HepG2 (cell line): ENCODE measurements around the gene GPATCH2. TPM values are rescaled to one million over a fixed set of nuclear protein-coding genes. Genes with fewer than 3 reads are reported as not detected.
"Not testable (repeated sequence)": the region's sequence is repeated elsewhere in the genome, so short reads cannot be mapped to it uniquely, and the experiment has no call there.

Experiments used
- ATAC-seq: fragments of 200-7000 bp; cut with Tn5 transposase; 3 replicates; pipeline ENCODE4 v1.9.1; 2020; ENCODE audit warnings: mild to moderate bottlenecking, moderate library complexity
- BruUV-seq: library from RNA; stranded (reverse); fragments of 400-500 nt; replicated peaks from 2 replicates; lab custom pipeline; 2021; lab: Mats Ljungman, UMichigan
- CTCF ChIA-PET: fragments of 300-600 bp; formaldehyde crosslinking; extraction: SDS; loops from one replicate; lab custom pipeline; 2021; ENCODE audit warnings: low total read pairs, inconsistent platforms, low intra/inter-chr PET ratio; lab: Yijun Ruan, JAX
- POLR2A ChIA-PET: fragments of 350-600 bp; sonication (Branson Sonifier 250); formaldehyde crosslinking; loops from one replicate; lab custom pipeline; 2020; ENCODE audit warnings: antibody characterized with exemption, inconsistent platforms; lab: Yijun Ruan, JAX
- DNase-seq: peaks from one replicate; pipeline ENCODE4 v3.0.0-alpha.2; 2015; ENCODE audit warnings: low spot score
- FAIRE-seq: peaks from 3 replicates; lab custom pipeline; 2011; peaks lifted over from hg19 to GRCh38; lab: Jason Lieb, UNC
- H2AFZ ChIP-seq: one replicate; pipeline ENCODE4 v1.6.1; 2011; ENCODE audit warnings: low read length, inconsistent platforms
- H3K27ac ChIP-seq: fragments of 300-600 bp; 3 replicates; pipeline ENCODE4 v1.8.0; 2011; ENCODE audit warnings: mixed run types, mild to moderate bottlenecking, mixed read lengths, low read length, inconsistent platforms; ENCODE audit not compliant: insufficient read depth; ENCODE audit errors: extremely low read length
- H3K27me3 ChIP-seq, 2 experiments: fragments of 200-600 bp in 1 of 2; 2 replicates in 1 of 2; 3 replicates in 1 of 2; pipeline versions ENCODE4 v1.6.0 to v1.8.0; 2011; ENCODE audit warnings: low read length in 2 of 2, mild to moderate bottlenecking in 2 of 2, moderate library complexity in 2 of 2, inconsistent platforms in 1 of 2; ENCODE audit not compliant: insufficient read depth in 2 of 2, control insufficient read depth in 1 of 2
- H3K36me3 ChIP-seq, 2 experiments: fragments of 200-600 bp in 1 of 2; replicated peaks in 1 of 2; 2 replicates in 1 of 2; 3 replicates in 1 of 2; pipeline versions ENCODE4 v1.5.1 to v1.8.0; 2011; ENCODE audit warnings: low read length in 2 of 2, inconsistent platforms in 1 of 2; ENCODE audit not compliant: insufficient read depth in 2 of 2, control insufficient read depth in 1 of 2
- H3K4me1 ChIP-seq: 2 replicates; pipeline ENCODE4 v1.5.1; 2012; ENCODE audit warnings: low read length, inconsistent platforms; ENCODE audit not compliant: insufficient read depth
- H3K4me2 ChIP-seq: 2 replicates; pipeline ENCODE4 v1.6.0; 2011; ENCODE audit warnings: low read depth, low read length, inconsistent platforms
- H3K4me3 ChIP-seq, 3 experiments: fragments of 200-600 bp in 1 of 3; sonication (generic), shearing (Covaris generic) in 1 of 3; replicated peaks in 1 of 3; 2 replicates each; pipeline ENCODE4 v1.5.1; 2011 to 2016; ENCODE audit warnings: low read length in 3 of 3, inconsistent platforms in 2 of 3, low read depth in 2 of 3, mild to moderate bottlenecking in 2 of 3, control low read depth in 1 of 3, mixed read lengths in 1 of 3; ENCODE audit not compliant: insufficient read depth in 1 of 3
- H3K79me2 ChIP-seq: one replicate; pipeline ENCODE4 v1.6.1; 2011; ENCODE audit warnings: low read length, inconsistent platforms; ENCODE audit not compliant: insufficient read depth
- H3K9ac ChIP-seq: 2 replicates; pipeline ENCODE4 v1.6.0; 2011; ENCODE audit warnings: mild to moderate bottlenecking, low read depth, low read length, inconsistent platforms; ENCODE audit not compliant: insufficient read depth
- H3K9me3 ChIP-seq: 2 replicates; pipeline ENCODE4 v1.5.1; 2012; ENCODE audit warnings: mild to moderate bottlenecking, low read length
- H4K20me1 ChIP-seq: 2 replicates; pipeline ENCODE4 v1.6.0; 2011; ENCODE audit warnings: inconsistent platforms, mild to moderate bottlenecking, low read length, moderate library complexity; ENCODE audit not compliant: insufficient read depth
- ARNT ChIP-seq: fragments of 450-650 bp; IDR thresholded peaks from 2 replicates; pipeline ENCODE4 v1.6.1; 2017
- HNF4G ChIP-seq, 2 experiments: sonication (generic) in 1 of 2; formaldehyde crosslinking in 1 of 2; IDR thresholded peaks; 2 replicates each; pipeline versions ENCODE4 v1.4.0 to v1.6.1; 2011 to 2020; ENCODE audit warnings: borderline replicate concordance in 2 of 2, low read depth in 2 of 2, mild to moderate bottlenecking in 2 of 2, low read length in 1 of 2, missing genetic modification reagents in 1 of 2, moderate library complexity in 1 of 2
- SIN3A ChIP-seq: IDR thresholded peaks from 2 replicates; pipeline ENCODE4 v1.6.1; 2011; ENCODE audit warnings: low read depth, mild to moderate bottlenecking, control low read depth, low read length, borderline replicate concordance
- SP5 ChIP-seq: IDR thresholded peaks from 2 replicates; pipeline ENCODE4 v1.6.1; 2016; ENCODE audit warnings: low read depth, borderline replicate concordance
- ZNF674 ChIP-seq: sonication (generic); formaldehyde crosslinking; IDR thresholded peaks from 2 replicates; pipeline ENCODE4 v1.5.0; 2020; ENCODE audit warnings: low read depth, mild to moderate bottlenecking, missing genetic modification reagents
- WGBS: methylation state at CpG from one replicate; pipeline ENCODE4 v1.1.6; 2017; ENCODE audit warnings: low lambda C conversion rate; 5-methylcytosine and 5-hydroxymethylcytosine counted together
- in situ Hi-C: cut with HindIII; loops from 2 replicates; pipeline ENCODE4 v1.10.0; 2017; ENCODE audit warnings: low pct_unique_long_range_greater_than_20kb; ENCODE audit not compliant: extremely low pct_ligation_motif_present
- intact Hi-C: fragments of 100-400 bp; cut with micrococcal nuclease; formaldehyde crosslinking; loops from one replicate; pipeline ENCODE4 v1.10.0; 2022; ENCODE audit not compliant: unreplicated experiment
- polyA plus RNA-seq, 8 experiments: library from polyadenylated mRNA; depleted of rRNA in 3 of 8; stranded (reverse) in 7 of 8; unstranded in 1 of 8; fragments of >200 nt; fragmentation: Illumina TruSeq in 4 of 8; extraction: Trizol in 4 of 8; gene quantifications; 2 replicates each; pipeline versions ENCODE4 v1.2.1 to v1.2.3, GENCODE V29; 2011 to 2016; ENCODE audit warnings: low read depth in 4 of 8, missing spikeins in 1 of 8, mixed read lengths in 1 of 8; ENCODE audit not compliant: insufficient read depth in 1 of 8
- total RNA-seq, 5 experiments: library from RNA; depleted of rRNA; stranded (reverse); fragments of >200 nt; fragmentation: Illumina TruSeq; extraction: Trizol; gene quantifications; 2 replicates each; pipeline ENCODE4 v1.2.3, GENCODE V29; 2016; ENCODE audit warnings: low read depth in 1 of 5

Gene GPATCH2
- total and polyA plus RNA-seq, 2 of the 13 experiments (the other 11 are each of a cell fraction or from before 2014, with no cell fraction given) = 3.5 to 15.7 TPM

GRCh38 chr1:217388522-217389065 is 242.3 kb downstream of the GPATCH2 start:
- H3K9me3 ChIP-seq = no peaks in the 10 kb centered on the region
- ATAC-seq (no peak), DNase-seq (no peak), FAIRE-seq (no peak)
- no peak overlapping the region for H3K4me3 ChIP-seq
- in situ Hi-C loops = no loop called here
- no peak overlapping the region for H3K27ac ChIP-seq
- H2AFZ ChIP-seq = no peak overlapping the region
- ChIA-PET CTCF (no interaction called here), POLR2A (no interaction called here)
- no peak overlapping the region for H3K4me2 ChIP-seq
- intact Hi-C loops = no loop called here
- no peak overlapping the region for H3K9ac ChIP-seq
- H3K4me1 ChIP-seq = no peaks in the 10 kb centered on the region
- TF ChIP-seq ARNT (no peak), ZNF674 (no peak), SIN3A (no peak), SP5 (CRISPR knock-in tag) (no peak), HNF4G (IDR thresholded peaks at IDR 0.05; ENCODE audit: borderline replicate concordance, low read depth, low read length) (no peak), HNF4G (CRISPR knock-in tag; IDR thresholded peaks at IDR 0.05; ENCODE audit: borderline replicate concordance, low read depth) (no peak)
- H3K79me2 ChIP-seq = no peaks in the 10 kb centered on the region
- H3K36me3 ChIP-seq = no peaks in the 10 kb centered on the region
- no TSS peak for BruUV-seq
- no peaks in the 10 kb centered on the region for H4K20me1 ChIP-seq
- no peaks in the 10 kb centered on the region for H3K27me3 ChIP-seq
- WGBS = 8% methylated on average over 9 of the region's 9 CpGs

DNA sequence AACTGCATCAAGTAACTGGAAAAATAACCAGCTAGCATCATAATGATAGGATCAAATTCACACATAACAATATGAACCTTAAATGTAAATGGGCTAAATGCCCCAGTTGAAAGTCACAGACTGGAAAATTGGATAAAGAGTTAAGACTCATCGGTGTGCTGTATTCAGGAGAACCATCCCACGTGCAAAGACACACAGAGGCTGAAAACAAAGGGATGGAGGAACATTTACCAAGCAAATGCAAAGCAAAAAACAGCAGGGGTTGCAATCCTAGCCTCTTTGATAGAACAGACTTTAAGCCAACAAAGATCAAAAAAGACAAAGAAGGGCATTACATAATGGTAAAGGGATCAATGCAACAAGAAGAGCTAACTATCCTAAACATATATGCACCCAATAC is 249.1 kb downstream of the GPATCH2 start:
- H3K79me2 ChIP-seq, H3K4me2 ChIP-seq, CTCF ChIA-PET, H4K20me1 ChIP-seq, BruUV-seq, POLR2A ChIA-PET, ATAC-seq, DNase-seq, intact Hi-C loops, H3K27ac ChIP-seq, H2AFZ ChIP-seq, in situ Hi-C loops, H3K36me3 ChIP-seq, FAIRE-seq, H3K4me3 ChIP-seq, H3K4me1 ChIP-seq, H3K27me3 ChIP-seq, H3K9ac ChIP-seq: not testable (repeated sequence)
- H3K9me3 ChIP-seq = peaks cover 15% of the 10 kb centered on the region
- WGBS = 6% methylated on average over 2 of the region's 2 CpGs
